ENCODE results near the gene PPP2CA. TPM values are rescaled to one million over a fixed set of nuclear protein-coding genes. Genes with fewer than 3 reads are reported as not detected.

The PPP2CA gene
- total and polyA plus RNA-seq, 10 of the 15 experiments (the other 5 are each of a cell fraction or from before 2014, with no cell fraction given), result 18.6 to 385 (median 134) TPM

- in situ Hi-C loops (cut with MboI) (loop anchor here (5.0 kb wide), 2 partner anchors 103 to 398 kb away; no protein-coding TSS in a partner anchor), intact Hi-C loops (cut with micrococcal nuclease; ENCODE audit: unreplicated experiment) (loop anchor here (1.0 to 2.0 kb wide), 2 partner anchors 105 to 402 kb away; no protein-coding TSS in a partner anchor)
- peak; percentile 93 for FAIRE-seq
- no peak overlapping the region for H3K4me2 ChIP-seq (ENCODE audit: control insufficient read depth, insufficient read depth)
- ChIA-PET CTCF (interaction anchor here (0.6 to 9.2 kb wide), 39 partner anchors 7 to 403 kb away, joined by 3 to 99 read pairs (median 4); partner anchors contain the start of genes PPP2CA and SKP1), POLR2A (interaction anchor here (1.0 kb wide), 1 partner anchor 36 kb away, joined by 3 read pairs; no protein-coding TSS in a partner anchor), SMC1A (ENCODE audit: uncharacterized antibody, unreplicated experiment) (interaction anchor here (0.5 to 8.4 kb wide), 14 partner anchors 16 to 452 kb away, joined by 3 to 91 read pairs (median 4); no protein-coding TSS in a partner anchor), RAD21 (ENCODE audit: unreplicated experiment) (interaction anchor here (0.7 to 4.0 kb wide), 12 partner anchors 16 to 394 kb away, joined by 3 to 26 read pairs (median 5); partner anchors contain the start of gene CDKN2AIPNL)
- H4K20me1 ChIP-seq (ENCODE audit: control insufficient read depth, insufficient read depth), result no peaks in the 10 kb centered on the region
- TF ChIP-seq CTCF (IDR thresholded peaks at IDR 0.05 in 2 of 3, conservative IDR thresholded peaks at IDR 0.05 in 1 of 3; ENCODE audit: control insufficient read depth in 2 of 3, extremely low read depth in 1 of 3, insufficient read depth in 1 of 3, low read depth in 3 of 3, low read length in 3 of 3) (peak; percentile 87 to 97 (median 89)), SMC3 (IDR thresholded peaks at IDR 0.05; ENCODE audit: borderline replicate concordance, low read length) (peak; percentile 96), NFIC (IDR thresholded peaks at IDR 0.05; ENCODE audit: low read depth, low read length) (no peak), SMARCA5 (IDR thresholded peaks at IDR 0.05) (peak; percentile 61; the same call in 1 of the 2 replicates), IRF4 (IDR thresholded peaks at IDR 0.05; ENCODE audit: low read depth, low read length) (no peak), YY1 (IDR thresholded peaks at IDR 0.05; ENCODE audit: low read depth, low read length) (peak; percentile 75), ZNF592 (IDR thresholded peaks at IDR 0.05) (peak; percentile 12; the same call in 1 of the 2 replicates), RUNX3 (IDR thresholded peaks at IDR 0.05; ENCODE audit: low read length) (no peak), RAD21 (IDR thresholded peaks at IDR 0.05; ENCODE audit: insufficient read depth, low read depth, low read length) (peak; percentile 92), SP1 (IDR thresholded peaks at IDR 0.05; ENCODE audit: low read depth, low read length) (peak; percentile 22), NR2F1 (conservative IDR thresholded peaks at IDR 0.05) (peak; percentile 75), ATF3 (IDR thresholded peaks at IDR 0.05; ENCODE audit: borderline replicate concordance, extremely low read depth, low read depth, low read length) (no peak), ETV6 (conservative IDR thresholded peaks at IDR 0.05 in 1 of 2, IDR thresholded peaks at IDR 0.05 in 1 of 2; ENCODE audit: borderline replicate concordance in 1 of 2, low read depth in 1 of 2) (no peak)
- no peaks in the 10 kb centered on the region for H3K9me3 ChIP-seq (replicated peaks; ENCODE audit: control insufficient read depth, insufficient read depth, low read length)
- H3K27ac ChIP-seq (ENCODE audit: control insufficient read depth, insufficient read depth), result no peak overlapping the region
- no peaks in the 10 kb centered on the region for H3K4me1 ChIP-seq (ENCODE audit: control insufficient read depth, insufficient read depth, low read length)
- BruUV-seq (replicated peaks), result no TSS peak
- peak overlapping the region; percentile 51 for H2AFZ ChIP-seq (ENCODE audit: control insufficient read depth, low read depth, low read length)
- no peak overlapping the region for H3K9ac ChIP-seq (ENCODE audit: control insufficient read depth, insufficient read depth, low read length)
- no peaks in the 10 kb centered on the region for H3K36me3 ChIP-seq (ENCODE audit: control insufficient read depth in 2 of 2, insufficient read depth in 2 of 2, low read length in 1 of 2)
- DNase-seq (ENCODE audit: low read depth, low spot score), result peak; percentile 16
- no peaks in the 10 kb centered on the region for H3K79me2 ChIP-seq (ENCODE audit: control insufficient read depth, insufficient read depth, low read length)
- WGBS (ENCODE audit: insufficient coverage, insufficient replicate concordance, low lambda C conversion rate, missing lambda C conversion rate), result 43% methylated on average over 11 of the region's 11 CpGs
- no peak overlapping the region for H3K4me3 ChIP-seq
- H3K27me3 ChIP-seq (replicated peaks in 1 of 2; ENCODE audit: control insufficient read depth in 2 of 2, insufficient read depth in 2 of 2, low read length in 1 of 2), result no peaks in the 10 kb centered on the region
- ATAC-seq, result peak; percentile 99
Measured at GRCh38 chr5:134184155-134185135, 41.4 kb downstream of the PPP2CA start.

Measured in GM12878 (cell line).